ENCODE results near the gene CRELD1. TPM values are rescaled to one million over a fixed set of nuclear protein-coding genes. Genes with fewer than 3 reads are reported as not detected.
A peak's percentile ranks its signal among the peaks of the same experiment; 100 is the strongest.

Gene CRELD1
- total and polyA plus RNA-seq, 9 of the 15 experiments (the other 6 are each of a cell fraction or from before 2014, with no cell fraction given): 3.3 to 25.8 (median 16.5) TPM

- TF ChIP-seq ZNF431 (CRISPR knock-in tag; IDR thresholded peaks at IDR 0.05): peak; percentile 58
- TF ChIP-seq, protein P1, sequence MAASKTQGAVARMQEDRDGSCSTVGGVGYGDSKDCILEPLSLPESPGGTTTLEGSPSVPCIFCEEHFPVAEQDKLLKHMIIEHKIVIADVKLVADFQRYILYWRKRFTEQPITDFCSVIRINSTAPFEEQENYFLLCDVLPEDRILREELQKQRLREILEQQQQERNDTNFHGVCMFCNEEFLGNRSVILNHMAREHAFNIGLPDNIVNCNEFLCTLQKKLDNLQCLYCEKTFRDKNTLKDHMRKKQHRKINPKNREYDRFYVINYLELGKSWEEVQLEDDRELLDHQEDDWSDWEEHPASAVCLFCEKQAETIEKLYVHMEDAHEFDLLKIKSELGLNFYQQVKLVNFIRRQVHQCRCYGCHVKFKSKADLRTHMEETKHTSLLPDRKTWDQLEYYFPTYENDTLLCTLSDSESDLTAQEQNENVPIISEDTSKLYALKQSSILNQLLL (CRISPR knock-in tag; IDR thresholded peaks at IDR 0.05; ENCODE audit: borderline replicate concordance): no peak
- no peak for TF ChIP-seq PTBP1 (IDR thresholded peaks at IDR 0.05; ENCODE audit: low read depth, low read length)
- no peak for TF ChIP-seq XRCC5 (IDR thresholded peaks at IDR 0.05; ENCODE audit: low read depth, low read length)
- TF ChIP-seq ZNF12 (CRISPR knock-in tag; IDR thresholded peaks at IDR 0.05): no peak
- TF ChIP-seq SP1 (CRISPR knock-in tag; IDR thresholded peaks at IDR 0.05): peak; percentile 15
- TF ChIP-seq NFXL1 (CRISPR knock-in tag; IDR thresholded peaks at IDR 0.05): no peak
- peak; percentile 34; the same call in 1 of the 2 replicates for TF ChIP-seq NFRKB (IDR thresholded peaks at IDR 0.05; ENCODE audit: low read depth)
- TF ChIP-seq ZNF347 (CRISPR knock-in tag; IDR thresholded peaks at IDR 0.05; ENCODE audit: low read depth): no peak
- TF ChIP-seq CUX1 (CRISPR knock-in tag; IDR thresholded peaks at IDR 0.05): 0 out of 2 replicates have a peak, but pooled peaks have one; percentile 27
- TF ChIP-seq STAT5A (IDR thresholded peaks at IDR 0.05; ENCODE audit: borderline replicate concordance, low read length): no peak
- no peak for TF ChIP-seq DDX20 (tag; IDR thresholded peaks at IDR 0.05; ENCODE audit: low read depth)
- peak; percentile 96 for TF ChIP-seq POLR2B (IDR thresholded peaks at IDR 0.05; ENCODE audit: low read depth, partially characterized antibody)
- no peak for TF ChIP-seq KLF10 (CRISPR knock-in tag; IDR thresholded peaks at IDR 0.05)
- peak; percentile 9; the same call in 1 of the 2 replicates for TF ChIP-seq KLF13 (tag; IDR thresholded peaks at IDR 0.05; ENCODE audit: borderline replicate concordance, low read depth)
- no peak; the same call in none of the 2 replicates for TF ChIP-seq HDAC2 (IDR thresholded peaks at IDR 0.05)
- TF ChIP-seq HNRNPK (IDR thresholded peaks at IDR 0.05; ENCODE audit: low read depth, low read length, poor library complexity, severe bottlenecking): no peak
- TF ChIP-seq CREB5 (CRISPR knock-in tag; IDR thresholded peaks at IDR 0.05): no peak
- no peak for TF ChIP-seq HEY1 (CRISPR knock-in tag; IDR thresholded peaks at IDR 0.05; ENCODE audit: borderline replicate concordance)
- TF ChIP-seq, protein P2, sequence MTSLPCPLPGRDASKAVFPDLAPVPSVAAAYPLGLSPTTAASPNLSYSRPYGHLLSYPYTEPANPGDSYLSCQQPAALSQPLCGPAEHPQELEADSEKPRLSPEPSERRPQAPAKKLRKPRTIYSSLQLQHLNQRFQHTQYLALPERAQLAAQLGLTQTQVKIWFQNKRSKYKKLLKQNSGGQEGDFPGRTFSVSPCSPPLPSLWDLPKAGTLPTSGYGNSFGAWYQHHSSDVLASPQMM (CRISPR knock-in tag; IDR thresholded peaks at IDR 0.05): no peak
These were observed 43.2 kb upstream of the CRELD1 start, which contains the start of gene JAGN1 (continued) for GRCh38 chr3:9890249-9891071.
